Activated naive CD8-positive, alpha-beta T cell (primary cell): ENCODE measurements around the gene GLRX5.

Experiments
- H3K27ac Mint-ChIP-seq: one replicate; pipeline ENCODE4 v1.8.0; 2021; ENCODE audit warnings: mixed read lengths
- H3K27me3 Mint-ChIP-seq: one replicate; pipeline ENCODE4 v1.8.0; 2021; ENCODE audit warnings: mixed read lengths
- H3K36me3 Mint-ChIP-seq: one replicate; pipeline ENCODE4 v1.8.0; 2021; ENCODE audit warnings: mixed read lengths
- H3K4me1 Mint-ChIP-seq: one replicate; pipeline ENCODE4 v1.8.0; 2021; ENCODE audit warnings: low read depth, mixed read lengths
- H3K4me3 Mint-ChIP-seq: one replicate; pipeline ENCODE4 v1.8.0; 2021; ENCODE audit warnings: mild to moderate bottlenecking, mixed read lengths
- H3K9me3 Mint-ChIP-seq: one replicate; pipeline ENCODE4 v1.8.0; 2021; ENCODE audit warnings: low read depth, mixed read lengths

Gene GLRX5

DNA sequence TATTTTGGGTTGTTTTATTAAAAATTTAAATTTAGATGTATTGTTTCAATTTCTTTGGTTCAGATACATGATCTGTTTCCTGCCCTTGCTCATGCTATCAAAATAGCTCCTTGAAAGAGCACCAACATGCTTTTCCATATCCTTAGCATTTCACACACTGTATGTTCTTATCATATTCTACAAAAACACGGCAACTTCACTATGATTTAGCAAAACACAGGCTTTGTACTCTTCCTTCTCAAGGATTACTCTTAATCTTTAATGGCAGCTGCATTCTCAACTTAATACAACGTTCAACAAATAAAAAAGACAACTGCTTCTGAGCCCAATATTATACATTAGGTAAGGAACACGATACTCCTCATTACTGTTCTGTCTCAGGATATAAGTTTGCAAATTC lies 2.9 kb upstream of the GLRX5 start:
- no peaks in the 10 kb centered on the region for H3K9me3 Mint-ChIP-seq
- H3K4me1 Mint-ChIP-seq: peaks cover 59% of the 10 kb centered on the region
- H3K27ac Mint-ChIP-seq: peak overlapping the region; percentile 51
- peaks cover 6% of the 10 kb centered on the region for H3K36me3 Mint-ChIP-seq
- peak overlapping the region; percentile 96 for H3K4me3 Mint-ChIP-seq
- no peaks in the 10 kb centered on the region for H3K27me3 Mint-ChIP-seq

GRCh38 chr14:95533391-95533821 lies 1.4 kb upstream of the GLRX5 start:
- Mint-ChIP-seq H3K9me3 (no peaks in the 10 kb centered on the region), H3K36me3 (peaks cover 6% of the 10 kb centered on the region), H3K4me1 (peaks cover 65% of the 10 kb centered on the region), H3K27me3 (no peaks in the 10 kb centered on the region), H3K4me3 (peak overlapping the region; percentile 96), H3K27ac (peak overlapping the region; percentile 95)

DNA sequence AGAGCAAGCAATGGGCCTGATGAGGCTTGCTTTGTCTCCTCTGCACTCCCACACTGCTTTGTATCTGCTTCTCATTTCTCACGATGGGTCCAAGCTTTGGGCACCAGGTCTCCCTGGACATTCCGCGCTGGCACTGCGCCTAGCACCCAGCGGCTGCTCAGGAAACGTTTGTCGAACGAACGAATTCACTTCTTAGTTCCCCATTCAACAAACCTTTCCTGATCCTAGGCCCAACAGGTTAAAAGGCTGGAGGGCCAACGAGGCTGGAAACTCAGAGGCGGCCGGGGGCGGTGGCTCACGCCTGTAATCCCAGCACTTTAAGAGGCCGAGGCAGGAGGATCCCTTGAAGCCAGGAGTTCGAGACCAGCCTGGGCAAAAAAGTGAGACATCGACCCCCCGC lies 1.0 kb upstream of the GLRX5 start:
- peaks cover 68% of the 10 kb centered on the region for H3K4me1 Mint-ChIP-seq
- H3K36me3 Mint-ChIP-seq: peaks cover 6% of the 10 kb centered on the region
- H3K9me3 Mint-ChIP-seq: no peaks in the 10 kb centered on the region
- no peaks in the 10 kb centered on the region for H3K27me3 Mint-ChIP-seq
- peak overlapping the region; percentile 96 for H3K4me3 Mint-ChIP-seq
- peak overlapping the region; percentile 95 for H3K27ac Mint-ChIP-seq

GRCh38 chr14:95535226-95536021 lies 574 bp downstream of the GLRX5 start:
- H3K4me3 Mint-ChIP-seq: peak overlapping the region; percentile 99
- peaks cover 6% of the 10 kb centered on the region for H3K36me3 Mint-ChIP-seq
- H3K4me1 Mint-ChIP-seq: peaks cover 69% of the 10 kb centered on the region
- peak overlapping the region; percentile 95 for H3K27ac Mint-ChIP-seq
- H3K9me3 Mint-ChIP-seq: no peaks in the 10 kb centered on the region
- no peaks in the 10 kb centered on the region for H3K27me3 Mint-ChIP-seq

DNA sequence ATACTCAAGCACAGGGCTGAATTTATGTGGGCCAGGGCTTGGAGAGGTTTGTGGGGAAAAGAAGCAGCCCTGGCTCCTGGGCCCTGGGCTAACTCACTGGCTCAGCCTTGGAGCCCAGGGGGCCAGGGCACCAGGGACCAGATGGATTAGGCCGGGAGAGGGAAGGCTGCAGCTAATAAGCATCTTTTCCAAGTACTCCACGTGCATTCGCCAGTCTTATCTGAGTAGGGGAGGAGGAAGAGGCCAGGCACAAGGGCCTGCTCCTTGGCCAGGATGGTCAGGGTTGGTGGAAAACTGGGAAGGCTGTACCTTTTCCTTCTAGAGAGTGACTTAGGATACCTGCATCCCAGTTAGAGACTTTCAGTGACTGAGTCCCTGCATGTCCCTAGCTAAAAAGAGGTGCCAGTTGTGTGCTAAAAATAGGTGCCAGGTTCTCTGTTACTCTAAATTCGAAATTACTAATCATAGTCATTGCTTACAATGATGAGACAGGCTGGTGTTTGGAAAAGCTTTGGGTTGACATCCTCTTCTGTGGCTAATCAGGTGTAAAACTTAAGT lies 1.3 kb downstream of the GLRX5 start:
- Mint-ChIP-seq H3K27ac (peak overlapping the region; percentile 95), H3K4me1 (peaks cover 69% of the 10 kb centered on the region), H3K4me3 (peak overlapping the region; percentile 99), H3K36me3 (peaks cover 6% of the 10 kb centered on the region), H3K27me3 (no peaks in the 10 kb centered on the region), H3K9me3 (no peaks in the 10 kb centered on the region)

DNA sequence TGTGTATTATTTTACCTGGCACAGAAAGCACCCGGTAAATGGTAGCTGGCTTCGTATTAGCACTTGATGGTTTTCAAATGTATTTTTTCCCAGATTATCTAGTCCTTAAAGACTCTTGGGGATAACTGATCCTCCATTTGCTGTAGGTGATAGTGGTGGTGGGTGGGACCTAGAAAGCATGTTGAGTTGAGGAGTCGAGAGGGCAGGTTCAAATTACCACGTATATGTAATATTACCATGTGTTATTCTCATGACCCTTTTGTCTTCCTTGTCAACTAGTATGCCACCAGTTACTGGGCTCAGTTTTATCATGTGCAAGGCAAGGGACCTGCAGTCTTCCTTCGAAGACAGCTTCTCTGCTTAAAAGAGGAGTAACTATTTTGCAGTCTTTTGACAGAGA lies 1.8 kb downstream of the GLRX5 start:
- H3K4me1 Mint-ChIP-seq: peaks cover 63% of the 10 kb centered on the region
- H3K4me3 Mint-ChIP-seq: peak overlapping the region; percentile 99
- H3K36me3 Mint-ChIP-seq: peaks cover 6% of the 10 kb centered on the region
- H3K27ac Mint-ChIP-seq: peak overlapping the region; percentile 58
- no peaks in the 10 kb centered on the region for H3K9me3 Mint-ChIP-seq
- H3K27me3 Mint-ChIP-seq: no peaks in the 10 kb centered on the region

- H3K4me3 Mint-ChIP-seq: peak overlapping the region; percentile 99
- no peaks in the 10 kb centered on the region for H3K27me3 Mint-ChIP-seq
- H3K4me1 Mint-ChIP-seq: peaks cover 57% of the 10 kb centered on the region
- H3K36me3 Mint-ChIP-seq: peaks cover 2% of the 10 kb centered on the region
- no peaks in the 10 kb centered on the region for H3K9me3 Mint-ChIP-seq
- no peak overlapping the region for H3K27ac Mint-ChIP-seq
Measured at GRCh38 chr14:95537298-95538089, 2.6 kb downstream of the GLRX5 start.

DNA sequence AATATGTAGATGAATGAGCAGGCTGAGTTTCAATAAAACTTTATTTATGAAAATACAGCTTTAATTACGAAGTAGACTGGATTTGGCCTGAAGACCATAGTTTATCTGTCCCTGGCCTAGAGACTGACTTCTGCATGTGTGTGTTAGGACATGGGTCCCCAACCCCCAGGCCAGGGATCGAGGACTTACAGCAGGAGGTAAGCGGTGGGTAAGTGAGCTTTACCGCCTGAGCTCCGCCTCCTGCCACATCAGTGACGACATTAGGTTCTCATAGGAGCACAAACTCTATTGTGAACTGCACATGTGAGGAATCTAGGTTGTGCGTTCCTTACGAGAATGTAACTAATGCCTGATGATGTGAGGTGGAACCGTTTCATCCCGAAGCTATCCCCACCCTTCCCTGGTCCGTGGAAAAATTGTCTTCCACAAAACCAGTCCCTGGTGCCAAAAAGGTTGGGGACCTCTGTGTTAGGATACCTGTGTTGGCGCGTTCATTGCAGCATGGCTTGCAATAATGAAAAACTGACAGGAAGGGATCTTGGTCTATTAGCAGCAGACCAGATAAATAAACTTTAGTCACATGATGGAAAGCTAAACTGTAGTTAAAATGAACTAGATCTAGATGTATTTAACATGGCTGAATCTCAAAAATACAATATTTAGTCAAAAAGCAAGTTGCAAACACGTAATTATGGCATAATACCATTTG lies 4.1 kb downstream of the GLRX5 start:
- Mint-ChIP-seq H3K4me1 (peaks cover 48% of the 10 kb centered on the region), H3K27me3 (no peaks in the 10 kb centered on the region), H3K36me3 (no peaks in the 10 kb centered on the region), H3K9me3 (no peaks in the 10 kb centered on the region), H3K27ac (no peak overlapping the region), H3K4me3 (no peak overlapping the region)

GRCh38 chr14:95540236-95540855 lies 5.5 kb downstream of the GLRX5 start:
- Mint-ChIP-seq H3K9me3 (no peaks in the 10 kb centered on the region), H3K27ac (no peak overlapping the region), H3K27me3 (no peaks in the 10 kb centered on the region), H3K36me3 (peaks cover 4% of the 10 kb centered on the region), H3K4me1 (peaks cover 52% of the 10 kb centered on the region), H3K4me3 (no peak overlapping the region)

- Mint-ChIP-seq H3K36me3 (peaks cover 4% of the 10 kb centered on the region), H3K27me3 (no peaks in the 10 kb centered on the region), H3K4me3 (no peak overlapping the region), H3K4me1 (peaks cover 51% of the 10 kb centered on the region), H3K27ac (no peak overlapping the region), H3K9me3 (no peaks in the 10 kb centered on the region)
Measured at GRCh38 chr14:95541346-95541745, 6.5 kb downstream of the GLRX5 start.

GRCh38 chr14:95541932-95542930 lies 7.4 kb downstream of the GLRX5 start:
- Mint-ChIP-seq H3K27me3 (no peaks in the 10 kb centered on the region), H3K36me3 (peaks cover 4% of the 10 kb centered on the region), H3K4me1 (peaks cover 42% of the 10 kb centered on the region), H3K4me3 (no peak overlapping the region), H3K9me3 (no peaks in the 10 kb centered on the region), H3K27ac (no peak overlapping the region)

DNA sequence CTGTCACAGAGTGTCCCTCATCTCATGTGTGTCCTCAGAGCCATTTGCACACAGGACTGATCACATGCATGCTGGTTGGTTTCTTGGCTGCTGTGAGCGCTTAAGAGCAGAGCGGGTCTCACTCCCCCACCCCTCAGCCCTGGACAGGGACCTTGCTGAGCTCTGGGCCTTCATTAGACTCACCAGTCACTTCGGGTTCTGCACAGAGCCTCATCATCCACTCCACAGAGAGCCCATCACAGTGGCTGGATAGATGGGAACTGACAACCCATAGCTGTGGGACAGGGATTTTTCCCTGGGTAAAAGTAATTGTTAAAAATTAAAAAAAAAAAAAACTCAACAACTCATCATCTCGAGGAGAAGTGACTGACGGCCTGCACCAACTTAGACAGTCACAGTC lies 8.2 kb downstream of the GLRX5 start:
- Mint-ChIP-seq H3K36me3 (peaks cover 5% of the 10 kb centered on the region), H3K27ac (no peak overlapping the region), H3K9me3 (no peaks in the 10 kb centered on the region), H3K4me1 (peaks cover 34% of the 10 kb centered on the region), H3K27me3 (no peaks in the 10 kb centered on the region), H3K4me3 (no peak overlapping the region)

DNA sequence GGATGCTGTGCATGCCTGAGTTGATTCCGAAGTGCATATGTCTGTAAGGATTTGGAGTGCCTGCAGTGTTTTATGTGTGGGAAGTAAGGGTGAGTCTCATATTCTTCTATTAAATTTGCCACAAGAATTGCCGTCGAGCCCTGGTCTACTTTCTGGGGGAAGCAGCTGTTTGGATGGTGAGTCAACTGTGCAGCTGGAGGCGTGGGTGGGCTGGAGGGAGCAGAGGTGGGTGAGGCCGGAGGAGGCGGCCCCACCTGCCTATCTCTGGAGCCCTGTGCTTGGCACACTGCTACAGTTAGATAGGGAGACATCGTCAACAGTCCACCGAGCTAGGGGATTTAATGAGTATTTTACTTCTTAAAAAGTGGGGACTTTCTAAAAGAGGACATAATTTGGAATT lies 9.7 kb downstream of the GLRX5 start:
- Mint-ChIP-seq H3K36me3 (peaks cover 11% of the 10 kb centered on the region), H3K9me3 (no peaks in the 10 kb centered on the region), H3K27ac (no peak overlapping the region), H3K4me1 (peaks cover 22% of the 10 kb centered on the region), H3K4me3 (no peak overlapping the region), H3K27me3 (no peaks in the 10 kb centered on the region)
